Aorta (tissue), 5 donors: ENCODE data around the gene TOMM40. TPM values are rescaled to one million over a fixed set of nuclear protein-coding genes. Genes with fewer than 3 reads are reported as not detected.
"Not testable (repeated sequence)": the region's sequence is repeated elsewhere in the genome, so short reads cannot be mapped to it uniquely, and the experiment has no call there.

ENCODE experiments used
- ATAC-seq: fragments of 200-7000 bp; cut with Tn5 transposase; one replicate; pipeline ENCODE4 v1.9.1; 2022; ENCODE audit warnings: moderate library complexity; ENCODE audit not compliant: low FRiP score
- DNase-seq, 2 donors: peaks; one replicate each; pipeline ENCODE4 v3.0.0-alpha.2; 2020
- H3K27ac ChIP-seq, 2 donors: one replicate each; pipeline ENCODE4 v1.5.1; 2013; ENCODE audit warnings: low read length in 2 of 2, mild to moderate bottlenecking in 2 of 2, moderate library complexity in 2 of 2, control low read depth in 1 of 2, inconsistent platforms in 1 of 2, low read depth in 1 of 2
- H3K27me3 ChIP-seq, 2 donors: one replicate each; pipeline ENCODE4 v1.6.1; 2013; ENCODE audit warnings: control low read depth in 1 of 2, low read length in 1 of 2, mild to moderate bottlenecking in 1 of 2, moderate library complexity in 1 of 2; ENCODE audit not compliant: insufficient read depth in 2 of 2, control insufficient read depth in 1 of 2
- H3K36me3 ChIP-seq, 2 donors: one replicate each; pipeline ENCODE4 v1.6.1; 2013; ENCODE audit warnings: control low read depth in 1 of 2, low read length in 1 of 2, mild to moderate bottlenecking in 1 of 2; ENCODE audit not compliant: insufficient read depth in 2 of 2, control insufficient read depth in 1 of 2
- H3K4me1 ChIP-seq, 2 donors: one replicate each; pipeline ENCODE4 v1.6.1; 2013; ENCODE audit warnings: low read length in 2 of 2, control low read depth in 1 of 2, mild to moderate bottlenecking in 1 of 2, moderate library complexity in 1 of 2; ENCODE audit not compliant: insufficient read depth in 2 of 2, control insufficient read depth in 1 of 2
- H3K4me3 ChIP-seq, 2 donors: one replicate each; pipeline ENCODE4 v1.5.1; 2013; ENCODE audit warnings: low read length in 2 of 2, control low read depth in 1 of 2, mild to moderate bottlenecking in 1 of 2
- H3K9me3 ChIP-seq: one replicate; pipeline ENCODE4 v1.6.1; 2013; ENCODE audit warnings: mild to moderate bottlenecking, low read length; ENCODE audit not compliant: control insufficient read depth
- WGBS, 2 donors: extraction: QIAGEN DNeasy Blood & Tissue Kit; methylation state at CpG; one replicate each; pipeline ENCODE4 v1.1.7; 2013; 5-methylcytosine and 5-hydroxymethylcytosine counted together
- intact Hi-C, 2 donors: fragments of 100-400 bp; cut with DNase I; formaldehyde crosslinking; loops; one replicate each; pipeline versions ENCODE4 v1.14.2 to v1.15.0; 2022
- polyA plus RNA-seq, 2 donors: library from polyadenylated mRNA; stranded (reverse); fragments of 200-250 nt; gene quantifications; one replicate each; pipeline ENCODE4 v1.2.3, GENCODE V29; 2013
- total RNA-seq, 2 donors: library from RNA; stranded (reverse); fragmentation: NEBNext Ultra II Directional; extraction: Animal tissue kit (Norgen Biotek cat#: 25700); gene quantifications; one replicate each; pipeline ENCODE4 v1.2.1, GENCODE V29; 2021
- donor health status: healthy with polysubstance abuse.
- donor health status: Bipolar disorder and iron deficiency.
- donor health status: DM: no; HTN: no; CAD: no.
- donor health status: DM: no; HTN: no; CAD: no.
- donor health status: DM: yes; HTN: yes; CAD: no.

TOMM40 gene
- total and polyA plus RNA-seq, 4 donors = 8.9 to 23.6 (median 18.6) TPM

GRCh38 chr19:44925114-44925891 lies 34.2 kb downstream of the TOMM40 start:
- WGBS, 2 donors = 36 to 47% methylated on average over 7 to 8 of the region's 8 CpGs
- DNase-seq (peak; percentile 84 to 90), ATAC-seq (peak; percentile 87)
- no peaks in the 10 kb centered on the region for H3K9me3 ChIP-seq
- H3K36me3 ChIP-seq = no peaks in the 10 kb centered on the region
- no peaks in the 10 kb centered on the region for H3K27me3 ChIP-seq
- H3K27ac ChIP-seq = no peak overlapping the region
- no peak overlapping the region for H3K4me3 ChIP-seq
- intact Hi-C loops = no loop called here
- no peaks in the 10 kb centered on the region for H3K4me1 ChIP-seq

GRCh38 chr19:44926245-44927077 lies 35.4 kb downstream of the TOMM40 start:
- H3K27ac ChIP-seq, H3K9me3 ChIP-seq, H3K4me3 ChIP-seq, DNase-seq, H3K36me3 ChIP-seq, H3K27me3 ChIP-seq, intact Hi-C loops, H3K4me1 ChIP-seq: not testable (repeated sequence)
- ATAC-seq = peak; percentile 5
- WGBS, 2 donors = 40 to 63% methylated on average over 9 to 18 of the region's 19 CpGs

GRCh38 chr19:44927746-44928145 lies 36.7 kb downstream of the TOMM40 start:
- intact Hi-C loops = no loop called here
- H3K27ac ChIP-seq = no peak overlapping the region
- H3K36me3 ChIP-seq = no peaks in the 10 kb centered on the region
- no peak for DNase-seq
- no peak overlapping the region for H3K4me3 ChIP-seq
- H3K27me3 ChIP-seq = no peaks in the 10 kb centered on the region
- no peak for ATAC-seq
- no peaks in the 10 kb centered on the region for H3K9me3 ChIP-seq
- whole genome bisulfite sequencing, 2 donors = 32 to 33% methylated on average over 5 of the region's 5 CpGs
- H3K4me1 ChIP-seq = no peaks in the 10 kb centered on the region

GRCh38 chr19:44930088-44930487 lies 39.0 kb downstream of the TOMM40 start:
- ATAC-seq (no peak), DNase-seq (no peak)
- WGBS, 2 donors = 89 to 90% methylated on average over 7 of the region's 7 CpGs

GRCh38 chr19:44931541-44931940 lies 40.5 kb downstream of the TOMM40 start:
- Histone ChIP-seq H3K4me1 (no peaks in the 10 kb centered on the region), H3K36me3 (no peaks in the 10 kb centered on the region), H3K27me3 (no peaks in the 10 kb centered on the region), H3K4me3 (no peak overlapping the region), H3K9me3 (no peaks in the 10 kb centered on the region), H3K27ac (no peak overlapping the region)
- intact Hi-C loops = no loop called here
- 82 to 86% methylated on average over 4 of the region's 4 CpGs for WGBS, 2 donors
- no peak for ATAC-seq
- DNase-seq = no peak

More at GRCh38 chr19:44930088-44930487, 39.0 kb downstream of the TOMM40 start:
- intact Hi-C loops = no loop called here
- Histone ChIP-seq H3K27me3 (no peaks in the 10 kb centered on the region), H3K27ac (no peak overlapping the region), H3K36me3 (no peaks in the 10 kb centered on the region), H3K4me1 (no peaks in the 10 kb centered on the region), H3K4me3 (no peak overlapping the region), H3K9me3 (no peaks in the 10 kb centered on the region)

GRCh38 chr19:44939668-44940067 lies 48.6 kb downstream of the TOMM40 start:
- Histone ChIP-seq H3K27ac (no peak overlapping the region), H3K27me3 (no peaks in the 10 kb centered on the region), H3K36me3 (no peaks in the 10 kb centered on the region), H3K9me3 (no peaks in the 10 kb centered on the region), H3K4me3 (no peak overlapping the region), H3K4me1 (no peaks in the 10 kb centered on the region)
- DNase-seq (no peak), ATAC-seq (no peak)
- WGBS, 2 donors = 75 to 83% methylated on average over 5 of the region's 5 CpGs
- intact Hi-C loops = loop anchor here in 1 of 2 donors (10.0 kb wide), 1 partner anchor 155 kb away; no protein-coding TSS in a partner anchor

- Histone ChIP-seq H3K27me3 (no peaks in the 10 kb centered on the region), H3K9me3 (no peaks in the 10 kb centered on the region), H3K27ac (no peak within 1 kb of the TSS), H3K36me3 (no peaks in the 10 kb centered on the region), H3K4me3 (no peak within 1 kb of the TSS), H3K4me1 (no peaks in the 10 kb centered on the region)
- DNase-seq = no peak
- 87 to 88% methylated on average over 14 of the region's 14 CpGs for WGBS, 2 donors
- intact Hi-C loops = loop anchor here in 1 of 2 donors (10.0 kb wide), 1 partner anchor 157 kb away; no protein-coding TSS in a partner anchor
- ATAC-seq = no peak
Observed at GRCh38 chr19:44942067-44942571, 51.1 kb downstream of the TOMM40 start, which contains the start of gene APOC4. APOC4 (plus strand) TSS chr19:44942237; CDS start chr19:44942278, 41 bp downstream.

- no peak overlapping the region for H3K4me3 ChIP-seq
- DNase-seq (peak in 1 of 2 donors; percentile 89), ATAC-seq (no peak)
- 60 to 63% methylated on average over 10 of the region's 10 CpGs for whole genome bisulfite sequencing, 2 donors
- H3K27me3 ChIP-seq = no peaks in the 10 kb centered on the region
- no peaks in the 10 kb centered on the region for H3K36me3 ChIP-seq
- H3K27ac ChIP-seq = no peak overlapping the region
- no peaks in the 10 kb centered on the region for H3K4me1 ChIP-seq
- no peaks in the 10 kb centered on the region for H3K9me3 ChIP-seq
- intact Hi-C loops = loop anchor here in 1 of 2 donors (10.0 kb wide), 1 partner anchor 159 kb away; no protein-coding TSS in a partner anchor
Observed at GRCh38 chr19:44943801-44944249, 52.8 kb downstream of the TOMM40 start.
